ENCODE results near the gene CDK10.
"Not testable (repeated sequence)": the region's sequence is repeated elsewhere in the genome, so short reads cannot be mapped to it uniquely, and the experiment has no call there.

The CDK10 gene

GRCh38 chr16:89694784-89695085 lies 8.2 kb downstream of the CDK10 start:
- H3K27ac ChIP-seq (ENCODE audit: low read depth, low read length); H2BK15ac ChIP-seq (replicated peaks; ENCODE audit: low read depth); H3K79me1 ChIP-seq (ENCODE audit: low read length); H2AK5ac ChIP-seq (ENCODE audit: low read length); DNase-seq; H3K4me3 ChIP-seq (ENCODE audit: low read length); H2BK5ac ChIP-seq (ENCODE audit: low read length); H2BK120ac ChIP-seq (ENCODE audit: low read depth, low read length); H3K27me3 ChIP-seq (ENCODE audit: insufficient read depth, low read length, poor library complexity); H3K79me2 ChIP-seq (ENCODE audit: control insufficient read depth, insufficient read depth, low read length); H3K4me2 ChIP-seq (ENCODE audit: low read length); H3K9ac ChIP-seq (ENCODE audit: low read length); H4K8ac ChIP-seq (ENCODE audit: low read depth, low read length); H3K4me1 ChIP-seq (ENCODE audit: control insufficient read depth, low read depth, low read length); H3K4ac ChIP-seq (ENCODE audit: low read depth, low read length); H3K18ac ChIP-seq (ENCODE audit: low read length); H3K36me3 ChIP-seq (ENCODE audit: control insufficient read depth, insufficient read depth, low read length); H3K23ac ChIP-seq (ENCODE audit: low read length); H3K56ac ChIP-seq (ENCODE audit: low read length); H4K5ac ChIP-seq (ENCODE audit: low read length): not testable (repeated sequence)
- no CpG with 5 or more reads among the region's 23 CpGs for WGBS (ENCODE audit: extremely low coverage, insufficient coverage, low lambda C conversion rate)

- WGBS (ENCODE audit: extremely low coverage, insufficient coverage, low lambda C conversion rate), result no CpG with 5 or more reads among the region's 31 CpGs
- H3K79me2 ChIP-seq (ENCODE audit: control insufficient read depth, insufficient read depth, low read length), result no peaks in the 10 kb centered on the region
- H3K27ac ChIP-seq (ENCODE audit: low read depth, low read length), result no peak overlapping the region
- H4K8ac ChIP-seq (ENCODE audit: low read depth, low read length), result no peak overlapping the region
- H3K27me3 ChIP-seq (ENCODE audit: insufficient read depth, low read length, poor library complexity), result no peaks in the 10 kb centered on the region
- no peak overlapping the region for H3K9ac ChIP-seq (ENCODE audit: low read length)
- no peak overlapping the region for H3K4ac ChIP-seq (ENCODE audit: low read depth, low read length)
- no peak overlapping the region for H2BK15ac ChIP-seq (replicated peaks; ENCODE audit: low read depth)
- no peak overlapping the region for H3K4me3 ChIP-seq (ENCODE audit: low read length)
- H3K36me3 ChIP-seq (ENCODE audit: control insufficient read depth, insufficient read depth, low read length), result peaks cover 9% of the 10 kb centered on the region
- no peak overlapping the region for H3K4me2 ChIP-seq (ENCODE audit: low read length)
- no peak overlapping the region for H4K5ac ChIP-seq (ENCODE audit: low read length)
- peaks cover 3% of the 10 kb centered on the region for H3K4me1 ChIP-seq (ENCODE audit: control insufficient read depth, low read depth, low read length)
- no peak overlapping the region for H3K56ac ChIP-seq (ENCODE audit: low read length)
- H3K18ac ChIP-seq (ENCODE audit: low read length), result no peak overlapping the region
- H2BK120ac ChIP-seq (ENCODE audit: low read depth, low read length), result no peak overlapping the region
- no peak for DNase-seq
- no peaks in the 10 kb centered on the region for H3K79me1 ChIP-seq (ENCODE audit: low read length)
- H2BK5ac ChIP-seq (ENCODE audit: low read length), result no peak overlapping the region
- no peak overlapping the region for H3K23ac ChIP-seq (ENCODE audit: low read length)
- no peak overlapping the region for H2AK5ac ChIP-seq (ENCODE audit: low read length)
Measured at GRCh38 chr16:89695086-89695874, 8.8 kb downstream of the CDK10 start.

DNA sequence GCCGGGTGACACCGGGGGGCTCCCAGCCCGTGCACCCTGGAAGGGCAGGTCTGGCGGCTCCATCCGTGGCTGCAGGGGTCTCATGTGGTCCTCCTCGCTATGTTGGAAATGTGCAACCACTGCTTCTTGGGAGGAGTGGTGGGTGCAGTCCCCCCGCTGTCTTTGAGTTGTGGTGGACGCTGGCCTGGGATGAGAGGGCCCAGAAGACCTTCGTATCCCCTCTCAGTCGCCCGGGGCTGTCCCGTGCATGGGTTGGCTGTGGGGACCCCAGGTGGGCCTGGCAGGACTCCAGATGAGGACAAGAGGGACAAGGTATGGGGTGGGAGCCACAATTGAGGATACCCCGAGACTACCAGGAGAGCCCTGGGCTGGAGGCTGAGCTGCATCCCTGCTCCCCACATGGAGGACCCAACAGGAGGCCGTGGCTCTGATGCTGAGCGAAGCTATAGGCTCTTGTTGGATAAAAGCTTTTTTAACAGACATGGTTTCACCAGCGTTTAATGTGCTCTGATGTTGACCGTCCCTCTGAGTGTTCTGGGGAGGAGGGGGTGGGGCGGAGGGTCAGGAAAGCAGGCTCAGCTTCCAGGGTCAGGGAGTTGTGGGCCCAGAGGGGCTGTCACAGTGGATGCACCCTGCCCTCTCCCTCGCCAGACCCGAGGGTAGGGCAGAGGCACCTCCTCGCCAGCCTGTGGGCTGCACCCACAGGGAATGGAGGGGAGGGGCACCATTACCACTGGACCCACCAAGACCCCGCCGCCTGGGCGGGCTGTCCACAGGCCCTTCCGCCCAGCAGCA lies 9.6 kb downstream of the CDK10 start:
- H3K4me2 ChIP-seq (ENCODE audit: low read length), result no peak overlapping the region
- no peak overlapping the region for H3K18ac ChIP-seq (ENCODE audit: low read length)
- H4K8ac ChIP-seq (ENCODE audit: low read depth, low read length), result no peak overlapping the region
- peaks cover 9% of the 10 kb centered on the region for H3K36me3 ChIP-seq (ENCODE audit: control insufficient read depth, insufficient read depth, low read length)
- H3K23ac ChIP-seq (ENCODE audit: low read length), result no peak overlapping the region
- H2BK120ac ChIP-seq (ENCODE audit: low read depth, low read length), result no peak overlapping the region
- no peak overlapping the region for H2AK5ac ChIP-seq (ENCODE audit: low read length)
- H3K27me3 ChIP-seq (ENCODE audit: insufficient read depth, low read length, poor library complexity), result no peaks in the 10 kb centered on the region
- no peak overlapping the region for H2BK5ac ChIP-seq (ENCODE audit: low read length)
- H3K4me3 ChIP-seq (ENCODE audit: low read length), result no peak overlapping the region
- no peak overlapping the region for H3K9ac ChIP-seq (ENCODE audit: low read length)
- no peak overlapping the region for H3K4ac ChIP-seq (ENCODE audit: low read depth, low read length)
- no peak for DNase-seq
- H3K4me1 ChIP-seq (ENCODE audit: control insufficient read depth, low read depth, low read length), result peaks cover 7% of the 10 kb centered on the region
- H3K56ac ChIP-seq (ENCODE audit: low read length), result no peak overlapping the region
- WGBS (ENCODE audit: extremely low coverage, insufficient coverage, low lambda C conversion rate), result no CpG with 5 or more reads among the region's 25 CpGs
- H2BK15ac ChIP-seq (replicated peaks; ENCODE audit: low read depth), result no peak overlapping the region
- H4K5ac ChIP-seq (ENCODE audit: low read length), result no peak overlapping the region
- H3K79me2 ChIP-seq (ENCODE audit: control insufficient read depth, insufficient read depth, low read length), result no peaks in the 10 kb centered on the region
- H3K79me1 ChIP-seq (ENCODE audit: low read length), result no peaks in the 10 kb centered on the region
- H3K27ac ChIP-seq (ENCODE audit: low read depth, low read length), result no peak overlapping the region

- WGBS (ENCODE audit: extremely low coverage, insufficient coverage, low lambda C conversion rate), result no CpG with 5 or more reads among the region's 18 CpGs
- Histone ChIP-seq H3K27ac (ENCODE audit: low read depth, low read length) (no peak overlapping the region), H3K36me3 (ENCODE audit: control insufficient read depth, insufficient read depth, low read length) (peaks cover 9% of the 10 kb centered on the region), H3K4ac (ENCODE audit: low read depth, low read length) (no peak overlapping the region), H3K4me3 (ENCODE audit: low read length) (no peak overlapping the region), H3K9ac (ENCODE audit: low read length) (no peak overlapping the region), H3K79me1 (ENCODE audit: low read length) (no peaks in the 10 kb centered on the region), H2BK5ac (ENCODE audit: low read length) (no peak overlapping the region), H3K56ac (ENCODE audit: low read length) (no peak overlapping the region), H4K5ac (ENCODE audit: low read length) (no peak overlapping the region), H3K27me3 (ENCODE audit: insufficient read depth, low read length, poor library complexity) (no peaks in the 10 kb centered on the region), H2BK15ac (replicated peaks; ENCODE audit: low read depth) (no peak overlapping the region), H3K4me1 (ENCODE audit: control insufficient read depth, low read depth, low read length) (peaks cover 7% of the 10 kb centered on the region), H2AK5ac (ENCODE audit: low read length) (no peak overlapping the region), H3K23ac (ENCODE audit: low read length) (no peak overlapping the region), H4K8ac (ENCODE audit: low read depth, low read length) (no peak overlapping the region), H2BK120ac (ENCODE audit: low read depth, low read length) (no peak overlapping the region), H3K4me2 (ENCODE audit: low read length) (no peak overlapping the region), H3K79me2 (ENCODE audit: control insufficient read depth, insufficient read depth, low read length) (no peaks in the 10 kb centered on the region), H3K18ac (ENCODE audit: low read length) (no peak overlapping the region)
- no peak for DNase-seq
Measured at GRCh38 chr16:89696670-89697128, 10.2 kb downstream of the CDK10 start.

- Histone ChIP-seq H3K27me3 (ENCODE audit: insufficient read depth, low read length, poor library complexity) (no peaks in the 10 kb centered on the region), H2BK5ac (ENCODE audit: low read length) (no peak overlapping the region), H3K56ac (ENCODE audit: low read length) (no peak overlapping the region), H3K36me3 (ENCODE audit: control insufficient read depth, insufficient read depth, low read length) (peaks cover 9% of the 10 kb centered on the region), H3K27ac (ENCODE audit: low read depth, low read length) (no peak overlapping the region), H2BK15ac (replicated peaks; ENCODE audit: low read depth) (no peak overlapping the region), H3K4ac (ENCODE audit: low read depth, low read length) (no peak overlapping the region), H4K5ac (ENCODE audit: low read length) (no peak overlapping the region), H2AK5ac (ENCODE audit: low read length) (no peak overlapping the region), H3K79me2 (ENCODE audit: control insufficient read depth, insufficient read depth, low read length) (no peaks in the 10 kb centered on the region), H3K9ac (ENCODE audit: low read length) (no peak overlapping the region), H4K8ac (ENCODE audit: low read depth, low read length) (no peak overlapping the region), H3K4me3 (ENCODE audit: low read length) (no peak overlapping the region), H3K4me1 (ENCODE audit: control insufficient read depth, low read depth, low read length) (peaks cover 7% of the 10 kb centered on the region), H3K79me1 (ENCODE audit: low read length) (no peaks in the 10 kb centered on the region), H3K23ac (ENCODE audit: low read length) (no peak overlapping the region), H3K18ac (ENCODE audit: low read length) (no peak overlapping the region), H3K4me2 (ENCODE audit: low read length) (no peak overlapping the region), H2BK120ac (ENCODE audit: low read depth, low read length) (no peak overlapping the region)
- WGBS (ENCODE audit: extremely low coverage, insufficient coverage, low lambda C conversion rate), result no CpG with 5 or more reads among the region's 19 CpGs
- DNase-seq, result no peak
Measured at GRCh38 chr16:89697161-89697615, 10.7 kb downstream of the CDK10 start.
